B cell (primary cell): ENCODE data around the gene KLHDC7B. TPM values are rescaled to one million over a fixed set of nuclear protein-coding genes. Genes with fewer than 3 reads are reported as not detected.

Source experiments
- ATAC-seq: fragments of 200-7000 bp; cut with Tn5 transposase; one replicate; pipeline ENCODE4 v1.10.0; 2021; ENCODE audit warnings: low read depth, mild to moderate bottlenecking, moderate number of reproducible peaks, moderate library complexity
- CTCF ChIA-PET: fragments of 350-600 bp; sonication (Branson Sonifier 250); formaldehyde crosslinking; loops from one replicate; lab custom pipeline; 2021; ENCODE audit warnings: antibody characterized with exemption, inconsistent platforms; lab: Charles Lee
- POLR2A ChIA-PET: fragments of 350-600 bp; sonication (Branson Sonifier 250); formaldehyde crosslinking; loops from one replicate; lab custom pipeline; 2021; ENCODE audit warnings: antibody characterized with exemption; lab: Charles Lee
- DNase-seq: peaks from one replicate; pipeline ENCODE4 v3.0.0; 2013
- H2AFZ ChIP-seq: 2 replicates; pipeline ENCODE4 v1.6.1; 2012; ENCODE audit warnings: mild to moderate bottlenecking, low read depth, low read length; ENCODE audit not compliant: insufficient read depth, poor library complexity, severe bottlenecking
- H3K27ac ChIP-seq, 2 donors: 1 replicate in 1 of 2; 2 replicates in 1 of 2; pipeline ENCODE4 v1.5.1; 2012 to 2013; ENCODE audit warnings: low read length in 2 of 2, mild to moderate bottlenecking in 2 of 2, moderate library complexity in 1 of 2
- H3K27me3 ChIP-seq, 4 experiments: fragments of 200-600 bp in 1 of 4; sonication (generic) in 1 of 4; replicated peaks in 1 of 4; 1 replicate in 2 of 4; 2 replicates in 2 of 4; pipeline versions ENCODE4 v1.6.1 to v1.7.0; 2013 to 2016; ENCODE audit warnings: low read length in 3 of 4, mild to moderate bottlenecking in 2 of 4, mixed read lengths in 1 of 4, moderate library complexity in 1 of 4; ENCODE audit not compliant: insufficient read depth in 4 of 4, control insufficient read depth in 3 of 4; ENCODE audit errors: control extremely low read depth in 1 of 4
- H3K36me3 ChIP-seq, 2 experiments: replicated peaks in 1 of 2; 1 replicate in 1 of 2; 2 replicates in 1 of 2; pipeline versions ENCODE4 v1.6.1 to v1.7.1; 2013; ENCODE audit warnings: low read length in 1 of 2; ENCODE audit not compliant: insufficient read depth in 2 of 2, control insufficient read depth in 1 of 2; ENCODE audit errors: control extremely low read depth in 1 of 2, extremely low read depth in 1 of 2
- H3K4me1 ChIP-seq, 2 donors: fragments of 200-600 bp in 1 of 2; sonication (generic) in 1 of 2; 1 replicate in 1 of 2; 2 replicates in 1 of 2; pipeline versions ENCODE4 v1.5.1 to v1.6.1; 2013 to 2017; ENCODE audit warnings: low read length in 2 of 2; ENCODE audit not compliant: control insufficient read depth in 2 of 2, insufficient read depth in 2 of 2
- H3K4me2 ChIP-seq: replicated peaks from 2 replicates; pipeline ENCODE3; 2012; ENCODE audit warnings: mild to moderate bottlenecking, low read depth, low read length; ENCODE audit not compliant: poor library complexity, severe bottlenecking
- H3K4me3 ChIP-seq, 5 experiments: fragments of 200-600 bp in 1 of 5; sonication (generic) in 1 of 5; 1 replicate in 3 of 5; 2 replicates in 2 of 5; pipeline versions ENCODE4 v1.5.1 to v1.7.0; 2011 to 2016; ENCODE audit warnings: low read length in 4 of 5, mild to moderate bottlenecking in 4 of 5, low read depth in 2 of 5, control low read depth in 1 of 5, moderate library complexity in 1 of 5; ENCODE audit not compliant: insufficient read depth in 1 of 5; ENCODE audit errors: control extremely low read depth in 1 of 5, extremely low read depth in 1 of 5
- H3K79me2 ChIP-seq: fragments of 200-600 bp; sonication (generic); one replicate; pipeline ENCODE4 v1.6.0; 2016; ENCODE audit warnings: low read length; ENCODE audit not compliant: control insufficient read depth, insufficient read depth
- H3K9ac ChIP-seq: fragments of 200-600 bp; sonication (generic); 2 replicates; pipeline ENCODE4 v1.6.1; 2017; ENCODE audit warnings: mild to moderate bottlenecking, low read length, moderate library complexity
- H3K9me3 ChIP-seq, 3 donors: one replicate each; pipeline versions ENCODE4 v1.6.1 to v1.7.1; 2013; ENCODE audit warnings: low read length in 2 of 3; ENCODE audit not compliant: control insufficient read depth in 2 of 3, insufficient read depth in 1 of 3; ENCODE audit errors: control extremely low read depth in 1 of 3
- H4K20me1 ChIP-seq: 2 replicates; pipeline ENCODE4 v1.6.0; 2012; ENCODE audit warnings: mild to moderate bottlenecking, low read length; ENCODE audit not compliant: insufficient read depth, control insufficient read depth, poor library complexity, severe bottlenecking
- H3K27ac Mint-ChIP-seq: one replicate; pipeline ENCODE4 v1.8.0; 2021; ENCODE audit warnings: mixed read lengths
- H3K27me3 Mint-ChIP-seq: one replicate; pipeline ENCODE4 v1.8.0; 2021; ENCODE audit warnings: mixed read lengths
- H3K4me1 Mint-ChIP-seq: one replicate; pipeline ENCODE4 v1.8.0; 2021; ENCODE audit warnings: mixed read lengths
- H3K4me3 Mint-ChIP-seq: one replicate; pipeline ENCODE4 v1.8.0; 2021; ENCODE audit warnings: mixed read lengths
- H3K9me3 Mint-ChIP-seq: one replicate; pipeline ENCODE4 v1.8.0; 2022; ENCODE audit warnings: mixed read lengths; ENCODE audit not compliant: insufficient read depth
- CTCF ChIP-seq: fragments of 200-600 bp; IDR thresholded peaks from one replicate; pipeline ENCODE4 v1.8.0; 2022; ENCODE audit warnings: antibody characterized with exemption, mild to moderate bottlenecking
- EZH2 ChIP-seq: IDR thresholded peaks from 2 replicates; pipeline ENCODE4 v1.6.1; 2012; ENCODE audit warnings: borderline replicate concordance, low read depth, mild to moderate bottlenecking, moderate library complexity, low read length; ENCODE audit not compliant: insufficient read depth, poor library complexity, severe bottlenecking
- WGBS: methylation state at CpG from one replicate; pipeline ENCODE4 v1.1.5; 2013; ENCODE audit warnings: missing lambda C conversion rate; ENCODE audit not compliant: insufficient coverage; 5-methylcytosine and 5-hydroxymethylcytosine counted together
- intact Hi-C: fragments of 100-400 bp; cut with micrococcal nuclease; formaldehyde crosslinking; loops from one replicate; pipeline ENCODE4 v1.10.0; 2022
- polyA plus RNA-seq: library from polyadenylated mRNA; depleted of rRNA; stranded (reverse); fragments of >200 nt; gene quantifications from 2 replicates; pipeline ENCODE4 v1.2.3, GENCODE V29; 2012
- total RNA-seq, 2 donors: library from RNA; stranded (reverse); fragments of 120-200 nt in 1 of 2; gene quantifications; 1 replicate in 1 of 2; 2 replicates in 1 of 2; pipeline versions ENCODE4 v1.2.3 to v1.2.4, GENCODE V29; 2013 to 2022

Gene KLHDC7B
- total and polyA plus RNA-seq, 2 donors (not counting 1 experiment from before 2014, with no cell fraction given), result 1.8 to 6.2 TPM

GRCh38 chr22:50560034-50560433, 14.3 kb downstream of the KLHDC7B start:
- H3K4me3 ChIP-seq, result no peak overlapping the region
- H3K79me2 ChIP-seq, result no peaks in the 10 kb centered on the region
- no peak overlapping the region for H3K27ac ChIP-seq
- no peaks in the 10 kb centered on the region for H3K9me3 ChIP-seq
- ChIA-PET POLR2A (interaction anchor here (1.4 kb wide), 1 partner anchor 12 kb away, joined by 5 read pairs; no protein-coding TSS in a partner anchor), CTCF (interaction anchor here (1.0 to 2.7 kb wide), 5 partner anchors 12 to 62 kb away, joined by 3 to 13 read pairs (median 5); partner anchors contain the start of gene SCO2)
- H2AFZ ChIP-seq, result no peak overlapping the region
- Mint-ChIP-seq H3K4me3 (no peak overlapping the region), H3K9me3 (no peaks in the 10 kb centered on the region), H3K27ac (no peak overlapping the region), H3K4me1 (peaks cover 16% of the 10 kb centered on the region), H3K27me3 (no peaks in the 10 kb centered on the region)
- intact Hi-C loops, result no loop called here
- 78% methylated on average over 3 of the region's 3 CpGs for WGBS
- no peaks in the 10 kb centered on the region for H3K27me3 ChIP-seq
- no peak for ATAC-seq
- H4K20me1 ChIP-seq, result no peaks in the 10 kb centered on the region
- peaks cover 5 to 9% of the 10 kb centered on the region in 2 donors for H3K4me1 ChIP-seq
- no peaks in the 10 kb centered on the region for H3K36me3 ChIP-seq
- DNase-seq, result no peak
- no peak overlapping the region for H3K9ac ChIP-seq
- no peak overlapping the region for H3K4me2 ChIP-seq
- TF ChIP-seq EZH2, result no peak

DNA sequence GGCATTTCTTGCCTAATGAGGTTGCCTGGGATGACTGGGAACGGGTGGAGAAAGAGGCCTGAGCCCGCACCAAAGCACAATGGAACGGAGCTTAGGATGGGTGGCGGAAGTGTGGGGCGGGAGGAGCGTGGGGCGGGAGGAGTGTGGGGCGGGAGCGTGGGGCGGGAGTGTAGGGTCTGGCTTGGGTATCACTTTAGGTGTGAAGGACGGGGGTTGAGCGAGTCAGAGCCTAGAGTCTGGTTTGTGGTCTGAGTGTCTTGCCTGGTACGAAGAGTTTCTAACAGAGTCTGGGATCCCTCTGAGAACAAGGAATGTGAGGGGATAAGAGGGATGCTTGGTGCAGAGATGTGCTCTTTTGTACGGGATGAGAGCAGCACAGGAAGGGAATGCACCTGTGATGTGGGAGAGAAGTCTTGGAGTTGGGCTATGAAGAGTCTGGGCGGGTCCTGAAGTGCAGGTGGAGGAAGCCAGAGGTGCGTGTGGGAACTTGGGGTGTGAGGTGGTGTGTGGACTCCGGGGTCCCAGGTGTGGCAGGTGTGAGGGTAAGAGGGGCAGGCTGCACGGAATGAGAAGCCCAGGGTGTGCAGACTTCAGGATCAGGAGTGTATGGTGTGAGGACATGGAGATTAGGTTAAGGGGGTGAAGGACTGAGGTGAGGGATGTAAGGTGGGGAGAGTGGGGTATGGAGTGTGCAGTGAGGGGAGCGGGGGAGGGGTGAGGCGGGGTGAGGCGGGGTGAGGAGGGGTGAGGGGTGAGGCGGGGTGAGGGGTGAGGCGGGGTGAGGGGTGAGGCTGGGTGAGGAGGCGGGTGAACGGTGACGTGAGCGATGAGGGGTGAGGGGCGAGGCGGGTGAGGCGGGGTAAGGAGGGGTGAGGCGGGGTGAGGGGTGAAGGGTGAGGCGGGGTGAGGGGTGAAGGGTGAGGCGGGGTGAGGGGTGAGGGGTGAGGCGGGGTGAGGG, 16.0 kb downstream of the KLHDC7B start:
- H3K36me3 ChIP-seq, result no peaks in the 10 kb centered on the region
- no peaks in the 10 kb centered on the region for H4K20me1 ChIP-seq
- DNase-seq, result no peak
- no peaks in the 10 kb centered on the region for H3K9me3 ChIP-seq
- peak overlapping the region; percentile 70 for H3K4me3 Mint-ChIP-seq
- TF ChIP-seq CTCF (no peak), EZH2 (no peak)
- peaks cover 5 to 9% of the 10 kb centered on the region in 2 donors for H3K4me1 ChIP-seq
- no peak for ATAC-seq
- no peaks in the 10 kb centered on the region for H3K79me2 ChIP-seq
- no peak overlapping the region for H3K9ac ChIP-seq
- CTCF ChIA-PET, result interaction anchor here (2.4 to 2.7 kb wide), 2 partner anchors 14 to 35 kb away, joined by 6 to 13 read pairs; partner anchors contain the start of gene SCO2
- POLR2A ChIA-PET, result interaction anchor here (0.6 to 1.1 kb wide), 2 partner anchors 12 to 28 kb away, joined by 4 to 6 read pairs; no protein-coding TSS in a partner anchor
- H3K27me3 Mint-ChIP-seq, result no peaks in the 10 kb centered on the region
- no peaks in the 10 kb centered on the region for H3K27me3 ChIP-seq
- no peaks in the 10 kb centered on the region for H3K9me3 Mint-ChIP-seq
- no peak overlapping the region for H2AFZ ChIP-seq
- no peak overlapping the region for H3K27ac ChIP-seq
- no peak overlapping the region for H3K4me3 ChIP-seq
- H3K27ac Mint-ChIP-seq, result peak overlapping the region; percentile 65
- peaks cover 16% of the 10 kb centered on the region for H3K4me1 Mint-ChIP-seq
- intact Hi-C loops, result loop anchor here (1.0 to 2.0 kb wide), 7 partner anchors 13 to 67 kb away; partner anchors contain the start of genes ARSA and CHKB
- 92% methylated on average over 18 of the region's 34 CpGs for WGBS
- no peak overlapping the region for H3K4me2 ChIP-seq
